NCI-H128 (cell line): ENCODE results near the gene TRIM14.

Experiments used
- DNase-seq: peaks from one replicate; lab custom pipeline; 2025; ENCODE audit not compliant: unreplicated experiment; lab: John Stamatoyannopoulos, UW

TRIM14 gene

DNA sequence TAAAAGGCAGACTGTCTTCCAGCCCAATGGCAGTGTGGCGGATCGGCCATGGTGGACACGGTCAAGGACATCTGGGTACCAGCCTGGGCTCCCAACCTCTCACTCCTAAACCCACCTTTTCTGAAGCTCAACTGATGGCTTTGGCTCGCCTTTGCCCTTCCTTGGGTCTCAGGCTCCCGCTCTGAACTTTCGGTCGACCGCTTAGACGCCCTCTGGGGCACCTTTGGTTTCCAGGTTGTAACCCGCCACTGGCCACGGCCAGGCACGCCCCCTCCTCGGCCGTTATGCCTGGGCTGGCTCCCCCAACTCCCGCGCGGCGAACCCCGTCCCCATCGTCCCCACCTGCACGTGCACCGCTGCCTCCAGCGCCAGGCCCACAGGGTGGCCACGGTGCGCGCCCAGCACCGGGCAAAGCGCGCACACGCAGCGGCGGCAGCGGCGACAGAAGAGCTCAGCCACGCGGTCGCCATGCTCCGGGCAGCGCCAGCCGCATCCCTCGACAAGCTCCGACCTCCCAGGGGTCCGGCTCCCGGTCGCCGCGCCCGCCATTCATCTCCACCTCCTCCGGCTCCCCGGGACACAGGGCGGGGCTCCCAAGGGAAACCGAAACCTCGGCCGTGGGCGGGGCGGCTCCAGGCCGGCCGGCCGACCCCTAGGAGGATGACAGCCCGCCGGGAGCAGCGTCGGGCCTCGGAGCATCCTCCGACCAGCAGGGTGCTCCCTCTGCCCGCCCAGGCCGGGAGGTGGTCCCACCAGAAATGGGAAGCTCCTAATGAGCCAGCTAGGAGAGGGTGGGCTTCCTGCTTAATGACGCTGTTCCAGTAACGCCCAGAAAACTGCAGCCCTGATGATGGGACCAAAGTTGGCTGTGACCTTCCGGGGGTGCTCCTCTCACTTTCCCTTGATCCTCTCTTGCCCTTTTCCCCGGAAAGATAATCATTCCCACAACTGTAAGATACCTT lies at the start of gene TRIM14:
Gene TRIM14, minus strand, starts transcription at position 583 of the 962 bp plus-strand sequence. Its CDS starts 34 bp downstream, at position 549.
- no peak for DNase-seq

DNA sequence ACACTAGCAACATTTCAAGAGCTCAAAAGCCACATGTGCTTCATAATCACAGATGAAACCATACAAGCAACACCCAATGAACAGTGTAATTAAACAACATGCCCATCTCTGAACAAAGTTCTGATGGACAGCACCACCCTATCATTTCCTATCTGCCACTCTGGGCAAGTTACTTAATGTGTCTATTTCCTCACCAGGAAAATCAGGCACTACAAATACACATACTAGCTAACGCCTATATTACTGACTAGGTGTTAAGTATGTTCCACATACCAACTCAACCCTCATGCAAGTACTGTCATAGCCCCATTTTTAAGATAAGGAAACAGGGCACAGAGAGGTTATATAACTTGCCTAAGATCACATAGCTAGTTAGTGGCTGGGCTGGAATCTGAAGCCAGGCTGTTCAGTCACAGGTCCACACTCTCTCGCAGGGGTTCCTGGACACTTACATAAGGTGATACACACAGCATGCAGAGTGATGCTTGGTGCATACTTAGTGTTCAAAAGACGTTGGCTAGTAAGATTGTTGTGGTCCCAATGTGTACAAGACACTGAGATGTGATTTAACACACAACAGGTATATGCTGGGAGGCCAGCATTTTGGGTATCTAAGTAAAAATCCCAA lies 49.2 kb upstream of the TRIM14 start:
- no peak for DNase-seq

- no peak for DNase-seq
Observed at GRCh38 chr9:98164912-98165311, 45.9 kb upstream of the TRIM14 start.

DNA sequence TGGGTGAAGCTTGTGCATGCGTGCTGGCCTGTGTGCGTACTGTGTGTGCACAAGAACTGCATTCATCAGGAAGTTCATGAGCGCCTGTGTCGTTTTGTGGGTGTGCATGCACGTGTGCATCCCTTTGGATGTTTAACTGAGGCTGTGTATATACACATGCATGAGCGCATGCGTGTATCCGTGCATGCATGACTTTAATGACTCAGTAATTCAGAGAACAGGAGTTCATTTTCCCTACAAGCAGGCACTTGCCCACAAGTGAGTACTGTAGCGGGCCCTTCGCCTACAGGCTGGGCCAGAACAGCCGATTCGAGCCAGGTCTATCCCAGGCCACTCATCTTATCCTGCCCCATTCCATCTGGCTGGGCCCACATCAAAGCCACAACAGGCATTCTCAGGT lies 43.6 kb upstream of the TRIM14 start:
- no peak for DNase-seq

DNA sequence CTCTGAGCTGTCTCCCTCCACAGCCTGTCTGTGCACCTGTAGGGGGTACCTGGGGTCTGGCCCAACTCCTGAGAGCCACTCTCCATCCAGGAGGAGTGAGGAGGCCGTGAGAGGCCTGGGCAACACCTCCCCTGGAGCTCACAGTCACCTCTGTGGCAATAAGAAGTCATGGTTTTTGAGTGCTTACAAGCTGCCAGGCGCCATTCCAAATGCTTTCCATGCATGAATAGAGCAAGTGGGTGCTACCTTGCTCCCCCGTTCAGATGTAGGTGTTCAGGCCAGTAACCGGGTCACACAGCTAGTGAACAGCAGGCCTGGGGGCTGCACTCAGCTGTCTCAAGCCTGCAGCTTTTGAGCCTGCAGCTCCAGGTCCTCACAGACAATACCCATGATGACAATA lies 42.8 kb upstream of the TRIM14 start:
- DNase-seq = no peak

DNA sequence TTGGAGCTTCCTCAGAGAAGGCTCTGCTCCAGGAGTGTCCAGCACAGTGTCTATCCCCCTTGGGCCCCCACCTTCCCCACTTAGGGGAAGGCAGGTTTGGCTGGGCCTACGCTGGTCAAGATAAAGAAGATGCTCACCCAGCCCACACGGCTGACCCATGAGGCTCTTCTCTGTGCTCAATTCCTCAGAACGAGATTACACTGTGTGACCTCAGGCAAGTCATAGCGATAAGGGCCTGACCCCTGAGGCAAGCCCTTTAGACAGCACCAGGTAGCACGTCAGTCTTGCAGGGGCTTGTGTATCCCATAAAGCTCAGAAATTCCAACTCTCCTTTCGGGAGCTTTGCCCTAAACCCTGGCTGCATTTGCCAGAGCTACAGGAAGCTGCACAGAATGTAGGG lies 40.8 kb upstream of the TRIM14 start:
- DNase-seq = no peak

- DNase-seq = no peak
Observed at GRCh38 chr9:98159301-98159700, 40.3 kb upstream of the TRIM14 start.

GRCh38 chr9:98158071-98158831 lies 39.2 kb upstream of the TRIM14 start:
- no peak for DNase-seq

GRCh38 chr9:98157372-98157771 lies 38.4 kb upstream of the TRIM14 start:
- DNase-seq = no peak

- DNase-seq = no peak
Observed at GRCh38 chr9:98154678-98155077, 35.7 kb upstream of the TRIM14 start.

GRCh38 chr9:98152526-98152925 lies 33.5 kb upstream of the TRIM14 start:
- DNase-seq = no peak

GRCh38 chr9:98150721-98151120 lies 31.7 kb upstream of the TRIM14 start:
- DNase-seq = no peak

DNA sequence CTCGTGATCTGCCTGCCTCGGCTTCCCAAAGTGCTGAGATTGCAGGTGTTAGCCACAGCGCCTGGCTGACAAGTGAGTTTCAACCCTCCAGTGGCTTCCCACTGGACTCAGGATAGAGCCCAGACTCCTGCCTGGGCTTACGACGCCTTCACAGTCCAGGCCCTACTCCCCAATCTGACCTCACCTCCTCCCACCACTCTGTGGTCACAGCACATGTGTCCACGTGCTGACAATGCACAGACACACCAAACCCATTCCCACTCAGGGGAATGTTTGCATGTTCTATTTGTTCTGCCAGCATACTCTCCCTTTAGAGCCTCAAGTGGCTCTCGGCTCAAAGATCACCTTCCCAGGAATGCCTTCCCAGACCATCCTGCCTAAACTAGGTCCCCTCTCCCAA lies 31.1 kb upstream of the TRIM14 start:
- DNase-seq = no peak

GRCh38 chr9:98149422-98149821 lies 30.4 kb upstream of the TRIM14 start:
- peak; percentile 8 for DNase-seq

- DNase-seq = no peak
Observed at GRCh38 chr9:98148486-98148885, 29.5 kb upstream of the TRIM14 start.

DNA sequence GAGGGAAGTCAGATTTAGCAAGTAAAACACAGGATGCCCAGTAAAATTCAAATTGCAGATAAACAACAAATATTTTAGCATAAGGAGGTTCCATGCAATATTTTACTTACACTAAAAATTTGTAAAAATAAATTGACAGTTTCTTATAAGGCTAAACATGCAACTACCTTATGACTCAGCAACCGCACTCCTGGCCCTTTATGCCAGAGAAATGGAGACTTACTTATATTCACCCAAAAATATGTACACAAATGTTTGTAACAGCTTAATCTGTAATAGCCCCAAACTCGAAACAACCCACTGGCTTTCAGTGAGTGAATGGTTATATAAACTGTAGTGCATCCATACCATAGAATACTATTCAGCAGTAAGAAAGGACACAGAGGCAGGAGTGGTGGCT lies 28.6 kb upstream of the TRIM14 start:
- no peak for DNase-seq

DNA sequence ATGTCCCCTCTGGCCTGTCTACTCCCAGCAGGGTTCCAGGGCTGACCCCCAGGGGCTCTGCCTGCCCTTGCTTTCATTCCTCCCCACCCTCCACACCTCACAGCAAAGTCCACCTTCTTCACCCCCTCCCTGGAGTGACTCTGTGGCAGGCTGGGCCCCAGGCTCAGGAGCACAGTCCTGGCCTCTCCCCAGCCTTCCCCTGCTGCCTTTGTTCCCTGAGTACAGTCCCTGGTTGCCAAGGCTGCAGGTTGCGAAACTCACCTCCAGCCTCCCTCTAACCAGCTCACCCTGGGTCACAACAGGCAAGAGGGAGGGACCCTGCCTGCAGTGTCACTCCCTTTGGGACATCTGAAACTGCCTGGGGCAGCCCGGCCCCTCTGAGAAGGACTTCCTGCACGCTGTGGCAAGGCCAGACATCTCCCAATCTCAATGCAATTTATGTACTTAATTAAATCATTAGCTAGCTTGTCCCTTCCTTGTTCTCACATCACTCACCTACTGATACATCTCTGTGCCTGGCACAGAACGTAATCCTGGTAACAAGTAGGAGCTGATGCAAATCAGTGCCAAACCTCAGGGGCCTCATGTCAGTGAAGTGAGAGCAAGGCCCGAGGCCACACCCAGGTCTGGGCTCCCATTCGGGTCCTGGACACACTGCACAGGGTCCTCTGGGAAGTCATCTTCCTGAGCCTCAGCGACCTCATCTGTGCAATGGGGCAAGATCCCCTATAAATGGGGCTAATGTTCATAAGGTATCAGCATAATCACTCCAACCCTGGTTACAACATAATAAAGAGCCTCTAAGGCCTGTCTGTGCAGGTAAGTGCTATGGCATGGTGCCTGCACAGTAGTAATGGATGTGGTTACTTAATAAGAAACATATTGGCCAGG lies 27.3 kb upstream of the TRIM14 start:
- DNase-seq = no peak

DNA sequence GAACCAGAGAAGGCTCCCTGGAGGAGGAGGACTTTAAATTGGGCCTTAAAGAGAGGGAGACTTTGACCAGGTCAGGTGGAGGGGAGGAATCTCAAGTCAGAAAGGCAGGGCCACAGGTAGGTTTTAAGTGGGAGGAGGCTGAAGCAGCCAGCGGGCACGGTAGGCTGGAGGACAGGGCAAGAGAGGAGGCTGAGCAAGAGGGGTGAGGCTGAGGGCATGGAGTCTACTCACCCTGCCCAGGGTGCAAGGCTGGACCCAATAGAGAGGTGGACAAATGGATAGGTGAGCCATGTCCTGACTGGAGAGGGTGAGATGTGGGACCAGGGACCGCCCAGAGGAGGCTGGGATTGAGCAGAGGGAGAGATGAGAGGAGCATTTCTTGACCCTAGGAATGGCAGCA lies 25.6 kb upstream of the TRIM14 start:
- no peak for DNase-seq

DNA sequence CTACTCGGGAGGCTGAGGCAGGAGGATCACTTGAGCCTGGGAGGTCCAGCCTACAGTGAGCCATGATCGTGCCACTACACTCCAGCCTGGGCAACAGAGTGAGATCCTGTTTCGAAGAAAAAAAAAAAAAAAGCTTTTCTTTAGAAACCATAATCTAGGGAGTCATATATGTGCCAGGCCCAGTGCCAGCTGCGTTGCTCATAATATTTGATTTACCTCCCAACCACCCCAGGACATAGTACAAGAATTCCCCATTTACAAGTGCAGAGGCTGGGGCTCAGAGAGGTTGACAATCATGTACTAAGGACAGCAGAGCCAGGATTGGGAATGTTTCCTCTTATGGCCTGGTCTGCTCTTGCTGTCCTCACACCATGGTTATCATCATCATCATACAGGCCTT lies 25.1 kb upstream of the TRIM14 start:
- DNase-seq = no peak

DNA sequence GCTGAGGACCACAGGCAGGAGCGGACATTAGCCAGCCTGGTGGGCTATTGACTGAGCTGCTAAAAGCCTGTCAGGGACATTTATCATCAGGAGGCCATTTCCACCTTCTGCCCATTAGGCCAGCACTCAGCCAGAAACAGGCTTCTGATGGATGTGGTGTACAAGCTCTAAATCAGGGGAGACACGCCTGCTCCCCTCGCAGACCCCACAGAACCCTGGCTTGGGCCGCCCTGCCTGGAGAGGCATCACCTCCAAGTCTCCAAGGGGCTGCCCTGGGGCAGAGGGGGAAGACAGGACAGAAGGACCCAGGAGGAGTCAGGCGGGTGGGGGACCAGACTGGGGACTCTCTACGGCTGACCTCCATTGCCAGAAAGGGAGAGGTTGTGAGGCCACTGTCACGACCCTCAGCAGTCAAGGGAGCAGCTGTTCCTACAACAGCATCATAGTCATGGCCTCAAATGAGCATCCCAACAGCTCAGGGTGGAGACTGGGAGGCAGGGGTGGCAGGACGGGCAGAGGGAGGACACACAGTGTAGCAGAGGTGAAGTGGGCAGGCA lies 24.0 kb upstream of the TRIM14 start:
- no peak for DNase-seq
